GM19099 (cell line): Measurements from ENCODE around the gene TMEM131.

Experiments
- POLR2A ChIP-seq: IDR thresholded peaks from 3 replicates; pipeline ENCODE4 v1.6.1; 2011; ENCODE audit warnings: low read depth; ENCODE audit not compliant: insufficient read length; ENCODE audit errors: extremely low read depth

The TMEM131 gene

DNA sequence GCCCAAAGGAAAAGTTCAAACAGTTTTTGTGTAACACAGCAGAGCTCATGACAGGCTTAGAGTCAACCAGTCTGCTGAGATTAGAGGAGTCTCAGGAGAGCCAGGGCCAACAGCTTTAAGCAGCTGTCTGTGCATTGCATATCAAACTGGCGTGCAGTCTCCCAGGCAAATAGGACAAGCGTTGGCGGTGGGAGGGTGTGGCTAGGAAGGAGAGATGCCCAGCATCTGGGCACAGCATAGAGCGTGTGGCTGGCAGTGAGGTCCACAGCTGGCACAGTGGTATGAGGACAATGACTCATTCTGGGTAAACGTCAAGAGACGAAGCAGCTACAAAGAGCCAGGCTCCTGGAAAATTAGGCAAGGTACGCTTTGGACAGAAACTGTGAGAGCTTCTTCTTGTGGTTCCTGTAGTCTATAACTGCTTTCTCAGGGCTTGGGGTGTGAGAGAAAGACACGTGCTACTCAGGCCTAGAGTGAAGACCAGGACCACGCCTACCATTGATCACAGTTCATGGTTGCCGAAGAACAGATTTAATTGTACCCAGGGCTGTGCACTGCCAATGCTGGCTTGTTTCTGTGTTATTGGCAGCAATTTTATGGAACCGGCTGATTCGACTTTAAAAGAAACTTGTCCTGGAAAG lies 267.5 kb downstream of the TMEM131 start:
- no peak for TF ChIP-seq POLR2A

- TF ChIP-seq POLR2A: no peak
These were observed 268.5 kb downstream of the TMEM131 start for GRCh38 chr2:97727296-97727695.

- TF ChIP-seq POLR2A: no peak
These were observed 269.3 kb downstream of the TMEM131 start for GRCh38 chr2:97726261-97727064.

DNA sequence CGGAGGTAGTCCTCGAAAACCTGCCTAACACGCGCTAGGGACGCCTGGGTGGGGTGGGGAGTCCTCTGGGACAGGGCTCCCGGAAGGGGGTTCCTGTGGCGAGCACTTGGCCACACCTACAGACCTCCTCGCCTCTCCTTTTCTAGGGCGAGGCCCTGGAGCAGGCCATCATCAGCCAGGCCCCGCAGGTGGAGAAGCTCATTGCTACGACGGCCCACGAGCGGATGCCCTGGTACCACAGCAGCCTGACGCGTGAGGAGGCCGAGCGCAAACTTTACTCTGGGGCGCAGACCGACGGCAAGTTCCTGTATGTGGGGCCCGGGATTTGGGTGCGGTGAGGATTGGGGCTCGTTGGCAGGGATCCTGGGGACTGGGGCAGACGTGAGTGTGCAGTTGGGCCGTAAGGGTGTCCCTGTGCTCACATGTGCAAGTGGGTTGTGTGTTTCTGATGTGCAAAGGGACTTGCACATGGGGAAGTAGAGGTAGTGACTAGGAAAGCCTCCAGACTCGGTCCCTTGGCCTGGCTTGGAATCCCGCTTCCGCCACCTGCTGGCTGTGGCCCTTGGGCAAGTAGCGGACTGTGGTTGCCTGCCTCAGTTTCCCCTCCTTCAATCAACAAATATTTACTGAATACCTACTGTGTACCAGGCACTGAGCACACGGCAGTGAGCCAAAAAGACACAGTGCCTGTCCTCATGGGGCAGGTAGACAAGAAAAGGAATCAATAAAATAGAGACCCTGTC lies 270.6 kb downstream of the TMEM131 start:
- no peak for TF ChIP-seq POLR2A

DNA sequence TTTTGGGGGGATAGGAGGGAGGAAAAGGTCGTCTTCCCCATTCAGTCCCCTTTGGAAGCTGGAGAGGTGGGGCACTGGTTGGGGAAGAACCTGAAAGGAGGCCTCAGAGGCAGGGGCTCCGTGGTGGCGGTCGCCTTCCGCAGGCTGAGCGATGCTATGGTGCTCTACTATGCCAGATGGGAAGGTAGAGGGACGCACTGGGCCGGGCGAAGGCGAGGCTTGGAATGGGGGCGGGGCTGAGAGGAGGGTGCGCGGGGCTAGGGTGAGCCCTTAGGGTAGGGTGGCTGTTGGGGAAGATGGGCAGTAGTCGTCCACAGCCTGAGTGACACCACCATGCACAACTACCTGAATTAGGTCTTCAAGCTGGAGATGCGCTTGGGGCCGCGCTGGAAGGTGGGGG lies 271.2 kb downstream of the TMEM131 start:
- TF ChIP-seq POLR2A: no peak

GRCh38 chr2:97724073-97724410 lies 271.7 kb downstream of the TMEM131 start:
- TF ChIP-seq POLR2A: no peak

DNA sequence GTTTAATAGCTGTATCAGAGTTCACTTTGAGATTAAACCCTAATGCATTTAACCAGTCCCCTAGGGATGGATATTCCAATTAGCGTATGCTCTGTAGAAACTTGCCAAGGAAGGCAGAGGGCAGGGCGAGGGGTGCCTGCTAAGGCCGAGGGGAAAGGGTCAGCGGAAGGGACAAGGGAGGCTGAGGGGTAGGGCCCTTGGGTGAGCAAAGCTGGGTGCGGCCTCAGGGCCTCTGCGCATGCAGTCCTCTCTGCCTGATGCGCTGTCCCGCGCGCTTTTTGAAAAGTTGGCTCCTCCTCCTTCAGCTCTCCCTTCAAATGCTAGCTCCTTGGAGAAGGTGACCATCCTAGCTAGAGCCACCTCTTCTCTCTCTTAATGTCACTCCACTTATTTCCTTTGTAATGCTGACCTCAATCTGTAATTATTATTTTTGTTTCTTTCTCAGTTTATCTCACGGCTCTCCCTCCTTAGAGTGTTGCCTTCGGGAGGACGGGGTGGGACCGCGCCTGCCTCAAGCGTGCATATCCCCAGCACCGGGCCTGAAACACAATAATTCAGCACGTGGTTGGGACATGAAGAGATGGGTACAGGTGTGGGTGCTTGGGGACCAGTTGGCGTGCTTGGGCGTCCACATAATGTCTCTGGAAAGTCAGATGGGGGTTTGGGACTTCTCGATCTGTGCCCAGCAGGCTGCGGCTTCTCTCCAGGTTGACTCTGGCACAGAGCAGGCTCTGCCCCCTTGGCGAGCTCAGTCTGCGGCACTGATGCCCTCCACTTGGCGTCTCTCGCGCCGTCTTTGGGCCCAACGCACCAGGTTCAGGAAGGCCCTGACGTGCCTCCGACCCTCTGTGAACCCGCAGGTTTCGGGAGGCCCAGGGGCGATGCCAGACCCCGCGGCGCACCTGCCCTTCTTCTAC lies 272.3 kb downstream of the TMEM131 start:
- TF ChIP-seq POLR2A: no peak

GRCh38 chr2:97722227-97722626 lies 273.5 kb downstream of the TMEM131 start:
- TF ChIP-seq POLR2A: no peak

GRCh38 chr2:97720746-97721145 lies 275.0 kb downstream of the TMEM131 start:
- TF ChIP-seq POLR2A: no peak

DNA sequence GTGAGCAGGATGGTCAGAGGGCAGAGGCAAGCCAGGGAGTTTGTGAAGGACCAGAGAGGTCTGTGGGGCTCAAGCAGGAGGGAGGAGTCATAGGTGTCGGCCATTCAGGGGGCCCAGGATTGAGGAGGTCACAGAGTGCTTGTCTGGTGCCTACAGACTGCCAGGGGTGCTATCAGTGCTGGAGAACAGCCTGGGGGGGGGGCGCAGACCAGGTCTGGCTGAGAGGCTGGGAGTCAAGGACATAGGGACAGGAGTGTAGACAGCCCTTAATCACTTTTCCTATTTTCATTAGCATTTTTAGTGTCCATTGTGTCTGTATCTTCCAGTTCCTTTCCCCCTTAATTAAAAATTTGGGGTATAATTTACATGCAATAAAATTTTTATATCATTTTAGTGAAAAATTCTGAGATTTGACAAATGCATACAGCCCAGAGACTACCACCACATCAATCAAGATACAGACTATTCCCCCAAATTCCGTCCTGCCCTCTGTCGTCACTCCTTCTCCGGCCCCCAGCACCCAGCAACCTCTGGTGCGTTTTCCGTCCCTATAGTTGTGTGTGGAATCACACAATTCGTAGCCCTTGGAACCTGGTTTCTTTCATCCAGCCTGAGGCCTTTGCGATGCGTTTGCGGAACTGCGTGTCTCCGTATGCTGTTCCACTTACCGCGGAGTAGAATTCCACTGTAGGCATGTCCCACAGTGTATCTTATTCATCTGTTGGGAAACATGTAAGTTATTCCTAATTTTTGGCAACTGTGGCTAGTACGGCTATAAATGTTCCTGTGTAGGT lies 276.2 kb downstream of the TMEM131 start:
- no peak for TF ChIP-seq POLR2A

GRCh38 chr2:97718942-97719341 lies 276.8 kb downstream of the TMEM131 start:
- TF ChIP-seq POLR2A: no peak

DNA sequence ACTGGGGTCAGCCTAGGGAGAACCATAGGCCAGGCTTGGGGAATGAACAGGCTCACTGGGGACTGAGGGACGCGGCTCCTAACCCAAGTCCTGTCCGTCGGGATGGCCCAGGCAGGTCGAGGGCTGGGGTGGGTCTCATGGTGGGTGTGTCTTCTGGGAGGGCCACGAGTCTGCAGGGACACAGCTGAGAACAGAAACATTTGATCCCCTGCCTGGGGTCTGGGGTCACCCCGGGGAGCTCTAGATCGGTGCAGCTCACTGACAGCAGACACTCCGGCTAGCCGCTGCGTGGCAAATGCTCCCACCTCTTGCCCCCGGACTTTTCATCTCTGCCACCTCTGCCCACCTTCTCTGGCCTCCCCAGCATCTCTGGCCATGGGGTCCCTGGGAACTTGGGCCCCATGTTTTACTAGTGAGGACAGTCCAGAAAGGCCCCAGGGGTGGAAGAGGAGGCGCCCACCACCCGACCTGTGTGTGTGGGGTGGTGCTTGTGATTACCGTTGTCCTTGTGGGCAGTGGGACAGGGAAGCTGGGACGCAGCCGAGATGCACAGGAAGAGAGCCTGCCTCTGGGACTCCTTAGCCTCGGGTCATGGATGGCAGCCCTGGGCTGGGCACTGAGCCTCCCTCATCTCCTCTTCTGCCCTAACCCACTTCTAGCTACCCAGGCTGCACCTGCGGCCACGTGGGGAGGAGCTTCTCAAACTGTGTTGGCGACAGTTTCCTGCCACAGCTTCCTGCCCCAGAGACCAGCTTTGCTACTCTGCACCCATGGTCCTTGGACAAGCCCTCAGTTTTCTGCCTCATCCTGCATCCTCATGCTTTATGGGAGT lies 277.5 kb downstream of the TMEM131 start:
- peak; percentile 39 for TF ChIP-seq POLR2A

DNA sequence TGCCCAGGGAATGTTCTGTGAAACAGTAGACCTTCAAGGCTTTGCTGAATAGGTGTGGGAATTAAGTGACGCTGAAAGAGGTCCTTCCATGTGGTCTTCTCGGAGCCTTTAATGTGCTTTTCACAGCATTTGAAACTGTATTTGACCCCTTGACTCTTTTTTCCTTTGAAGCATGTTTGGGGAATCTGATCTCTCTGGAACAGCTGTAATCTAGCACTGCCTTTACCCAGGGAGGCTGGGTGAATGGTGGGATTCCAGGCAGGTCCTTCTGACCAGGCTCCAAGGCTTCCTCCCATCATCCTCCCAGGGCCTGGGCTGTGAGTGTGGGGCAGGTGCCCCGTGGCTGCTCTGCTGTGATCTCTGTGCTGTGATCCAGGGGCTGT lies 278.1 kb downstream of the TMEM131 start:
- TF ChIP-seq POLR2A: no peak
